ENCODE results near the gene FAM184A. TPM values are rescaled to one million over a fixed set of nuclear protein-coding genes. Genes with fewer than 3 reads are reported as not detected.
"Not testable (repeated sequence)": the region's sequence is repeated elsewhere in the genome, so short reads cannot be mapped to it uniquely, and the experiment has no call there.

Gene FAM184A, protein sequence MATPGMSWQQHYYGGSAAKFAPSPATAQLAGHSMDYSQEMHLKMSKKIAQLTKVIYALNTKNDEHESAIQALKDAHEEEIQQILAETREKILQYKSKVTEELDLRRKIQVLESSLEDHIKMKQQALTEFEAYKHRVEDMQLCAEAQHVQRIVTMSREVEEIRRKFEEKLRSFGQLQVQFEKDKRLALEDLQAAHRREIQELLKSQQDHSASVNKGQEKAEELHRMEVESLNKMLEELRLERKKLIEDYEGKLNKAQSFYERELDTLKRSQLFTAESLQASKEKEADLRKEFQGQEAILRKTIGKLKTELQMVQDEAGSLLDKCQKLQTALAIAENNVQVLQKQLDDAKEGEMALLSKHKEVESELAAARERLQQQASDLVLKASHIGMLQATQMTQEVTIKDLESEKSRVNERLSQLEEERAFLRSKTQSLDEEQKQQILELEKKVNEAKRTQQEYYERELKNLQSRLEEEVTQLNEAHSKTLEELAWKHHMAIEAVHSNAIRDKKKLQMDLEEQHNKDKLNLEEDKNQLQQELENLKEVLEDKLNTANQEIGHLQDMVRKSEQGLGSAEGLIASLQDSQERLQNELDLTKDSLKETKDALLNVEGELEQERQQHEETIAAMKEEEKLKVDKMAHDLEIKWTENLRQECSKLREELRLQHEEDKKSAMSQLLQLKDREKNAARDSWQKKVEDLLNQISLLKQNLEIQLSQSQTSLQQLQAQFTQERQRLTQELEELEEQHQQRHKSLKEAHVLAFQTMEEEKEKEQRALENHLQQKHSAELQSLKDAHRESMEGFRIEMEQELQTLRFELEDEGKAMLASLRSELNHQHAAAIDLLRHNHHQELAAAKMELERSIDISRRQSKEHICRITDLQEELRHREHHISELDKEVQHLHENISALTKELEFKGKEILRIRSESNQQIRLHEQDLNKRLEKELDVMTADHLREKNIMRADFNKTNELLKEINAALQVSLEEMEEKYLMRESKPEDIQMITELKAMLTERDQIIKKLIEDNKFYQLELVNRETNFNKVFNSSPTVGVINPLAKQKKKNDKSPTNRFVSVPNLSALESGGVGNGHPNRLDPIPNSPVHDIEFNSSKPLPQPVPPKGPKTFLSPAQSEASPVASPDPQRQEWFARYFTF
- total RNA-seq (2014; rRNA removed; shearing (Covaris generic)) = 4.1 and 4.7 TPM in 2 replicates
- polyA plus RNA-seq (2015; cell fraction: cytosol; rRNA removed) = 2.7 and 3.4 TPM in 2 replicates
- 8.3 and 8.6 TPM in 2 replicates for polyA plus RNA-seq (2015; cell fraction: nucleus; rRNA removed)

DNA sequence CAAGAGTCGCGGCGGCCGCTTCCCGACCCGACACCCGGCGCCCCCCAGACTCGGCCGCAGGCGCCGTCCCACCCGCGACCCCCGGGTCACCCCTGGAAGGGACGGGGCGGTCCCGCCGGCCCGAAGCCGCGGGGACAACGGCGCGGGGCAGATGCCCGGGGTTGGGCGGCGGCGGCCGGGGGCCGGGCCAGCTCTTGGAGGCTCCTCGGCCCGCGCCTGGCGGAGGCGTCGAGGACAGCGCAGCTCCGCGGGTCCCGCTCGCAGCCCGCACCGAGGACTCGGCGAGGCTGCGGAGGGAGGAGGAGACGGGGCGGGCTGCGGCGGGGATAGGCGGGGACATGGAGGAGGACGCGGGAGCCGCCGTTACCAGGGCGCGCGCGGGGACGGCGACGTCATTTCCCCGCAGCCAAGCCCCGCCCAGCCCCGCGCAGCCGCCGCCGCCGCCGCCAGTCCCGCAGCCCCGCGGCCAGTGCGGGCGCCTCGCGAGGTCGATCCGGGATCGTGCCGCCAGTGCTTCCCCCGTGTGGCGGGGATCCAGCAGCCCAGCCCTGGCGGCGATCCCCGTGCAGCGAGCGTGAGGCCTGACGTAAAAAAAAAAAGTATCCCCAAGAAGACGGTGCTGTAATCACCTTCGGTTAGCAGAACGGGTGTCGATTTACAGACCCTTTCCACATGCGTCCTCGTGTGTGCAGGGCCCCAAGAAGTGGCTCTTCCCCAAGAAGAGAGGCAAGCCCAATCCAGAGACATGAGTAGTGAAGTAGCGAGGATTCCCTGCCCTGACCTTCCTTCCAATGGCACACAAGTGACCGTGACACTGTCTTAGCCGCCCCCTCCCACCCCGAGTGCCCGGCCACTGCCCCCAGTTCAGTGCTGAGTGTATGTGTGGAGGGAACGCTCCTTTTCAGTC, at the start of gene FAM184A:
Gene FAM184A (minus strand): TSS at position 289 of the 907 bp plus-strand sequence. CDS start 365 bp downstream, outside the sequence.
- peak; percentile 50 for DNase-seq (ENCODE audit: low read depth, low spot score)
- in situ Hi-C loops (cut with HindIII; ENCODE audit: low pct_unique_long_range_greater_than_20kb, low sequenced_read_pairs) = no loop called here

DNA sequence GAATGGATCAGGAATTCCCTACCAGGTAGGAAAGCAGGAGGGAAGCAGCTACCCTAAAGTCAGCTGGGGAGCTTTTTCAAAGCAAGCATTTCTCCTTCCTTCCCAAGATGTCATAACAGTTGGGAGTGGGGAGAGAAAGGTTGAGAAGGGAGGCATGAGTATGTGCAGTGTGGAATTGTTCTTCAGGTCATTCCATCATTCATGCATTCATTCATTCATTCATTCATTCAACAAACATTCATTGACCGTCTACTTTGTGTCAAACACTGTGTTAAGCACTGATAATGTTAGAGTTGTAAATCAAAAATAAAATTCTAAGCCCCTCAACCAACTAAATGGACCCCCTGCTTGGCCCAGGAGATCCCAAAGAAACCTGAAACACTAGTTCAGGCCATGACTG, 49.2 kb upstream of the FAM184A start:
- no peak for DNase-seq (ENCODE audit: low read depth, low spot score)
- in situ Hi-C loops (cut with HindIII; ENCODE audit: low pct_unique_long_range_greater_than_20kb, low sequenced_read_pairs) = no loop called here

DNA sequence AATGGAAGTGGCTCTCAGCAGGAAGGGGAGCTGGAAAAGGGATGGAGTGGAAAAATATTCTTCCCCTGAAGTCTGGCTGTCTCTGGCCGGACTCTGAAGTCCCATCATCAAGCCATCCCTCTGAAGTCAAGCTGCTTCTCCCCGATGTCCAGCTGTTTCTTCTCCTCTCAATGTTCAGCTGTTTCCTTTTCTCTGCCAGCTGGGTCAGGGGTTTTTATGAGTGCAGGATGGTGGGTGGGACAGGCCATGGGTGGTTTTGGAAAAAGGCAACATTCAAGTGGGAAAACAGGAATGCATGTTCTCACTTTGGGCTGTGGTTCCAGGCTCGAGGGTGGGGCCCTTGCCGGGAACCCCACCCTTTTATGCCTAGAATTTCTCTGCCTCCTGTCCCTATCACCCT, 48.4 kb upstream of the FAM184A start:
- DNase-seq (ENCODE audit: low read depth, low spot score) = no peak
- in situ Hi-C loops (cut with HindIII; ENCODE audit: low pct_unique_long_range_greater_than_20kb, low sequenced_read_pairs) = no loop called here

DNA sequence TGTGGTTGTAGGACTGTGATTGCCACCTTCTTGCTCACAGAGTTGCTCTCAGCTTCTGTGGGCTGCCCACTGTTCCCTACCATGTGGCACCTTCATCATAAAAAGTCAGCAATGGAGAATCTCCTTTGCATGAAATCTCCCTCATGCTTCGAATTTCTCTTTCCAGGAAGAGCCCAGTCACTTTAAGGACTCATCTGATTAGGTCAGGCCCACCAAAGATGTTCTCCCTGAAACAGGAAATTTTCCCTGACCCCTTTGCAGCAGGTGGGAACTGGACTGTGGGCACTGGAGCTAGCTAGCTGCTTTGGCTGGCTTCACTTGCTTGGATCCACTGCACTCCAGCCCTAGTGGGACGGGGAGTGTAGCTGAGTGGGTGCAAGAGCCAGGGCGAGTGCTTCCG, 47.7 kb upstream of the FAM184A start:
- no peak for DNase-seq (ENCODE audit: low read depth, low spot score)
- in situ Hi-C loops (cut with HindIII; ENCODE audit: low pct_unique_long_range_greater_than_20kb, low sequenced_read_pairs) = no loop called here

DNA sequence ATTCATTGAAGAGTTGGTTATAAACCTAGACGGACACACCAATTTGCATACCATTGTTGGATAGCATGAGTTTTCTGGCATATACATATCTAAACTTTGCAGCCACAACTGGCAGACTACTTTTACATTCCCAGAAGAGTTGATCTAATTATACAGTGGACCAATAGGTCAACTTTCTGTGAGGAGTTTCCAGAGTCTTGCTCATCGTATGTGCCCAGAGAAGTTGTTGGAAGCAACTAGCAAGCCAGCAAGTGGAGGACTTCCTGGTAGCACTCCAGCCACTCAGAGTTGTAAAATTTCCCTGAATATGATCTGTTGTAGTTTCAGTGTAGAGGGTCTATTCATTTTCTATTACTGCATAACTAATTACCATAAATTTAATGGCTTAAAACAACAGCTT, 47.1 kb upstream of the FAM184A start:
- no peak for DNase-seq (ENCODE audit: low read depth, low spot score)
- in situ Hi-C loops (cut with HindIII; ENCODE audit: low pct_unique_long_range_greater_than_20kb, low sequenced_read_pairs) = no loop called here

DNA sequence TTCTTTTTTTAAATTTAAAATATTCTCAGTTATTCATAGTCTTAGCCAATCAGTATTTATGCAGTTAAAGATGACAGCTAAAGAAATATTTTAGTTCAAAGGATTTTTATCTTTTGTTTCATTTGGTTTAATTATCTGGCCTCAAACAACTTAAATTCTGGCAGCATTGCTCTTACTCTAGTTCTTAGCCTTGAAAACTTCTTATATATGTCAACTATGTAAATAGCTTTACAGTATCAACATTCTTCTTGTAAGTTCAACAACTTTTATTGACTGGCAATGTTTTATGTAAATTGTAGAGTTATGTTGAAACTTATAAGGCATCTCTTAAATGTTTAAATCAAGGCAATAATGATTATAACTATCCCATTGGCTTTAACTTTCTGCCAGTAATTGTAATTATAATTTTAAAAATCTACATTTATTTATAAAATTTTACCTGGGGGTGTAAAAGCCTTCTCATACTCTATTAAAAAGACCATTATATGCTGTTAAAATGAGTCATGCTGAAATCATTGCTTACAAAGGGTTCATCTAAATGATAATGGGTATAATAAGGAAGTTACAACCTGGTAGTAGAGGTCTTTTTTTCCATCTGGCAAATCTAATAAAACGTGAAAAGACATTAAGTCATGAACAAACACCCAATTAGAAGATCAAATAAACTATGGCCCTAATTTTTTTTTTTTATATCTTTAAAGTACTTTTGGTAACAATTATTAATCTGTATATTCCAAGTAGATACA, 45.8 kb upstream of the FAM184A start:
- in situ Hi-C loops (cut with HindIII; ENCODE audit: low pct_unique_long_range_greater_than_20kb, low sequenced_read_pairs) = no loop called here
- DNase-seq (ENCODE audit: low read depth, low spot score) = no peak

DNA sequence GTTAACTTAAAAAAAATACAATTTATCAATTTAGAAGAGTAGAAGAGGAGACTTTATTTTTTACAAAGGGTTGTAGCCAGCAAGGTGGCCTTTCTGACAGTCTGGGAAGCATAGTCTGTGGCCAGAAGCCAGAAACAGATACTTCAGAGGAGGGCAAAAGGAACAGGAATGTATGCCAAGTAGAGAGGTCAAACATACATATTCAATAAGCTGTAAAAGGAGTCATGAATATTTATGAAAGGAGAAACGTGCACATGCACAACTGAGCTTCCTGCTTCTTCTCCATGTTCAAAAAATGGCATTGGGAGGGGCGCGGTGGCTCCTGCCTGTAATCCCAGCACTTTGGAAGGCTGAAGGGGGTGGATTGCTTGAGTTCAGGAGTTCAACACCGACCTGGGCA, 43.9 kb upstream of the FAM184A start:
- in situ Hi-C loops (cut with HindIII; ENCODE audit: low pct_unique_long_range_greater_than_20kb, low sequenced_read_pairs) = no loop called here
- DNase-seq (ENCODE audit: low read depth, low spot score) = no peak

DNA sequence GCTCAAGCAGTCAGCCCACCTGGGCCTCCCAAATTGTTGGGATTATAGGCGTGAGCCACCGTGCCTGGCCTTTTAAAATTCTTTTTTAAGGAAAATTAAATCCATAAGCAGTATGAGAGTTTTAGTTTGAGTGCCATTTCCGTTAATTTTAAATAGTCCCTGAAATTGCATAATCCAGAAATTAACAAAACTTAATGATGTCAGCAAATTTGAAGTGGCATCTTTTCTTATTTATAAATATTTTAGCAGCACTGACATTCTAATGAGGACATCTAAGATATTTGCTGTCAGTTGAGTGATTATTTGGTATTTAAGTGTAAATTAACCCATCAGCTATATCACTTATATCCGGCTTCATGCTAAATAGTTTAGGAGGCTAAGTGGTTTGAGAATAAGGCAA, 42.9 kb upstream of the FAM184A start:
- in situ Hi-C loops (cut with HindIII; ENCODE audit: low pct_unique_long_range_greater_than_20kb, low sequenced_read_pairs) = no loop called here
- DNase-seq (ENCODE audit: low read depth, low spot score) = no peak

DNA sequence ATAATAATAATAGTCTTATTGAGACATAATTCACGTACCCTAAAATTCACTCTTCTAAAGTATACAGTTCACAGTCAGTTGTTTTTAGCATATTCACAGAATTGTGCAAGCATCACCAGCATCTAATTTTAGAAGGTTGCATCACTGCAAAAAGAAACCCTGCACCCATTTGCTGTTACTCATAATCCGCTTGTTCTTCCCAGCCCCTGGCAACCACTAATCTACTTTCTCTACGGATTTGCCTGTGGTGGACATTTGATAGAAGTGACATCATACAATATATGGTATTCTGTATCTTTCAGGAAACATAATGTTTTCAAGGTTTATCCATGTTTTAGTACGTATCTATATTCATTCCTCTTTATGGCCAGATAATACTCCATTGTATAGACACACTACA, 41.5 kb upstream of the FAM184A start:
- DNase-seq (ENCODE audit: low read depth, low spot score) = no peak
- in situ Hi-C loops (cut with HindIII; ENCODE audit: low pct_unique_long_range_greater_than_20kb, low sequenced_read_pairs) = no loop called here

DNA sequence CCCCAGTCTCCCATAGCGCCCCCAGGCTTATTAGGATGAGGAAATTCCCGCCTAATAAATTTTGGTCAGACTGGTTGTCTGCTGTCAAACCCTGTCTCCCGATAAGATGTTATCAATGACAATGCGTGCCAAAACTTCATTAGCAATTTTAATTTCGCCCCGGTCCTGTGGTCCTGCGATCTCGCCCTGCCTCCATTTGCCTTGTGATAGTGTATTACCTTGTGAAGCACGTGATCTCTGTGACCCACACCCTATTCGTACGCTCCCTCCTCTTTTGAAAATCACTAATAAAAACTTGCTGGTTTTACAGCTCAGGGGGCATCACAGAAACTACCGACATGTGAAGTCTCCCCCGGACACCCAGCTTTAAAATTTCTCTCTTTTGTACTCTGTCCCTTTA, 40.6 kb upstream of the FAM184A start:
- DNase-seq (ENCODE audit: low read depth, low spot score); in situ Hi-C loops (cut with HindIII; ENCODE audit: low pct_unique_long_range_greater_than_20kb, low sequenced_read_pairs): not testable (repeated sequence)

DNA sequence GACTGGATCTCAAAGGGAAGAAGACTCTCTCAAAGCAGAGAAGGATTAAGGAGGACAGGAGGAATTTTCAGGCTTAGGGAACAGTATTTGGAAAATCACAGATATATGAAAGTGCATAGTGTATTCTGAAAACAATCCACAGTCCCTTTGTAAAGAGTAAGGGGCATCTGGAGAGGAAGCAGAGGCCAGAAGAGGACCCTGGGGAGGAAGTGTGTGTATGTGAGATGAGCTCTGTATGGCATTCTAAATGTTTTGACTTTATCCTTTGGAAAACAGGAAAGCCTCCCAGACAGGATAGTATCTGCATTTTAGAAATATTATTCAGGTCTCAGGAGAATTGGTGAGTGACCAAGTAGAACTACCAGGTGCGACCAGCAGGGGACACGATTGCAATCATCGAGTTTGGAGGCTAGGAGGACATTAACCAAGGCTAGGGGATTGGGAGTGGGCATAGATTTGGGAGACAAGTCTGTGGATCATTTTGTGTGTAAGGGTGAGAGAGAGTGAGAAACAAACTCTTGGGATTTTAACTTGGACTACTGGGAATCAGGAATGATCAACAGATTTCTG, 38.3 kb upstream of the FAM184A start:
- in situ Hi-C loops (cut with HindIII; ENCODE audit: low pct_unique_long_range_greater_than_20kb, low sequenced_read_pairs) = no loop called here
- DNase-seq (ENCODE audit: low read depth, low spot score) = no peak

DNA sequence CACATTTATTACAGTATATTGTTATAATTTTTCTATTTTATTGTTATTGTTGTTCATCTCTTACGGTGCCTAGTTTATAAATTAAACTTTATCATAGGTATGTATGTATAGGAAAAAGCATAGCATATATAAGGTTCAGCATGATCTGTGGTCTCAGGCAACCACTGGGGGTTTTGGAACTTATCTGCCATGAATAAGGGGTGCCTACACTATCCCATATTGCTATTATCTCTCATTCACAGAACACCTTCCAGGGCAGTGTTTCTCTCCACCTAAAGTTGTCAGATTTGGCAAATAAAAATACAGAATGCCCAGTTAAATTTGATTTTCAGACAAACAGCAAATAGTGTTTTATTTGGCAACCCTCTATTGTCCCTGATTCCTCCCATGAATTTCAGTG, 35.5 kb upstream of the FAM184A start:
- DNase-seq (ENCODE audit: low read depth, low spot score) = no peak
- in situ Hi-C loops (cut with HindIII; ENCODE audit: low pct_unique_long_range_greater_than_20kb, low sequenced_read_pairs) = no loop called here

DNA sequence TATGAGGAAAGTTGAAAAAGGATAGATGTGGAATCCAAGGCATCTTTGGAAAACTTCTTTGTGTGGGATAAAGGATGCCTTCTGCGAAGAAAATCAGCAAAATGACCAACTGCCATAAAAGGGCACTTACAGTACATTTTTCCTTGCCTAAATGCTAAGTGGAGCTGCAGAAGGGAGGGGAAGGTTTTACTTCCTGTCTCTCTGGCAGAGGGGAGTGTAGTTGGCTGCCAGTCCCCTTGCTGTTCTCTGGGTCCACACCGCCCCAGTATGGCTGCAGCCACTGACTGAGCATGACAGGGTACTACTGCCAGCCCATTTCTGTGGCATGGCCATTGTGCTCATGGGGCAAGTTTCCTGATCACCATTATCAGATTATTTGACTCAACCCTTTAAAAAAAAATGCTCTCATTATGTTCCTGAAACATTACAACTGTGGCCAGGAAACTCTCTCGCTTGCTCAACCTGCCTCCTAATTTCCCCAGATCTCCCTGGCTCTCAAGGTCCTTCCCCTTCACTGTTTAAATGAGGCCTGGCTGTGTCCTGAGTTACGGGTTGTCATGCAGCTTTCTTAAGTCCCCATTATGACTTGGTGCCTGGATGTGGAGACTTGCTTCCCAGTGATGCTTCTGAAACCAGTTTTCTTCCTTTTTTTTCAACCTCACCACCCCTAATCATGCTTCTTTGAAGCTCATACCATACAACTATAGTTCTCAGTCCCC, 34.5 kb upstream of the FAM184A start:
- in situ Hi-C loops (cut with HindIII; ENCODE audit: low pct_unique_long_range_greater_than_20kb, low sequenced_read_pairs) = no loop called here
- DNase-seq (ENCODE audit: low read depth, low spot score) = no peak

DNA sequence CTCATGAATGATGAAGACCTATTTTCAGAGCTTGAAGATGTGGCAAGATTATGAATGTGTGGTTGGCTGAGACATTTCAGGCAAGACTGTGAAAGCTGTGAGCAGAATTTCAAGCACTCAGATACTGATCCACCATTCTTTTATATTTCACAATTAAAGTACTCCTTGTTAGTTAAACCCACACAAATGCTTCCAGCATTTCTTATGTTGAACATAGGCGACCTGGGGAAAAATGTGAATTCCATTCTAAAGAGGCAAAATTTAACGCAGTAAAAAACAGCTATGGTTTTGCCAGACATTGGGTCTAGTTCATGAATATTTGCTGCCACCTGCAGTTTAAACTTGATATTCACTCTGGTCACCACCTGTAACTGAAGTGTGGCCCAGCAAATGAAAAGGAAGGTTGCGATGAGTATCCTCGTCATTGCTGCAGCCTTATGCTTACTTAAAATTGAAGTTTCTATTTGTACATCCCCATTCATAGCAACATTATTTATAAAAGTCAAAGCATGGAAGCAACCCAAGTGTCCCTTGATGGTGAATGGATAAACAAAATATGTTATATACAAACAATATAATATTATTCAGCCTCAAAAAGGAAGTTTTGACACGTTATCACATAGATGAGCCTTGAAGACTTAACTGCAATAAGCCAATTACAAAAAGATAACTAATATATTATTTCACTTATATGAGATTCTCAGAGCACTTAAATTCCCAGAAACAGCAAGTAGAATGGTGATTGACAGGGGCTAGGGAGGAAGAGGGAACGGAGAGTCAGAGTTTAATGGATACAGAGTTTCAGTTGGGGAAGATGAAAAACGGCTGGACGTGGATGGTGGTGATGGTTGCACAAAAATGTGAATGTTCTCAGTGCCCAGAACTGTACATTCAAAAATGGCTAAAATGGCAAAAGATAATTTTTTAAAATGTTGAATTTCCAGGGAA, 32.4 kb upstream of the FAM184A start:
- peak; percentile 72 for DNase-seq (ENCODE audit: low read depth, low spot score)
- in situ Hi-C loops (cut with HindIII; ENCODE audit: low pct_unique_long_range_greater_than_20kb, low sequenced_read_pairs) = no loop called here
